ENCODE measurements around the gene DNM2. TPM values are rescaled to one million over a fixed set of nuclear protein-coding genes. Genes with fewer than 3 reads are reported as not detected.
A peak's percentile ranks its signal among the peaks of the same experiment; 100 is the strongest.

Gene DNM2
- total RNA-seq, 4 donors from 2014 or later = 182 to 245 (median 218) TPM

DNA sequence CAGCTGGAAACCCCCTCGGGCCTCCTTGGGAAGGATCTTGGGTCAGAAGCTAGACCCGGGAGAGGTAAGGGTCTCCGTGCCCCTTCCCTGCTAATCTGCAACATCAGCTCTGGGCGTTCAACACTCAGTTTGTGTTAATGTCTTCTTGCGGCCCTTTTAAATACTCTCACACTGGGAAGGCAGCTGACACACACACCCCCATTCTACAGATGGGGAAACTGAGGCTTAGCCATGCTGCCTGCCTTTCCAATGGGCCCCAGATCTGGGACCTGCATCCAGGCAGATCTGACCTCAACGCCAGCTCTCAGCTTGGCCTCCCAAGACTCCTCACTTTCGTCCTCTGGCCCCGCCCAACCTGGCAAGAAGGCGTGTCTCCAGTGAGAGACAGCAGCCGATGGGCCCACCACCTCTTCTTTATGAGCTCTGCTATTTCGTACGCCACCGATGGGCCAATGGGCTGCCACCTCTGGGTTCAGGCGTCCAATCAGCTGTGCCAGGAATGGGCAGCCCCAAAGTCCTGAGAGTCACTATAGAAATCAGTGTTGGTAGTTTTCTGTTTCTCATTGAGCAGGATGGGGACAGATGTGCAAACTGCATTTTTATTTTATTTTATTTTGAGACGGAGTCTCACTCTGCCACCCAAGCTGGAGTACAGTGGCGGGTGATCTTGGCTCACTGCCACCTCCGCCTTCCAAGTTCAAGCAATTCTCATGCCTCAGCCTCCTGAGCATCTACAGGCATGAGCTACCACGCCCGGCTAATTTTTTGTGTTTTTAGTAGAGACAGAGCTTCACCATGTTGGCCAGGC lies 43.8 kb downstream of the DNM2 start:
- intact Hi-C loops (cut with DNase I; ENCODE audit: low total_unique reads) = no loop called here
- WGBS, 2 donors = 75 to 80% methylated on average over 19 of the region's 19 CpGs
- TF ChIP-seq, protein P1, sequence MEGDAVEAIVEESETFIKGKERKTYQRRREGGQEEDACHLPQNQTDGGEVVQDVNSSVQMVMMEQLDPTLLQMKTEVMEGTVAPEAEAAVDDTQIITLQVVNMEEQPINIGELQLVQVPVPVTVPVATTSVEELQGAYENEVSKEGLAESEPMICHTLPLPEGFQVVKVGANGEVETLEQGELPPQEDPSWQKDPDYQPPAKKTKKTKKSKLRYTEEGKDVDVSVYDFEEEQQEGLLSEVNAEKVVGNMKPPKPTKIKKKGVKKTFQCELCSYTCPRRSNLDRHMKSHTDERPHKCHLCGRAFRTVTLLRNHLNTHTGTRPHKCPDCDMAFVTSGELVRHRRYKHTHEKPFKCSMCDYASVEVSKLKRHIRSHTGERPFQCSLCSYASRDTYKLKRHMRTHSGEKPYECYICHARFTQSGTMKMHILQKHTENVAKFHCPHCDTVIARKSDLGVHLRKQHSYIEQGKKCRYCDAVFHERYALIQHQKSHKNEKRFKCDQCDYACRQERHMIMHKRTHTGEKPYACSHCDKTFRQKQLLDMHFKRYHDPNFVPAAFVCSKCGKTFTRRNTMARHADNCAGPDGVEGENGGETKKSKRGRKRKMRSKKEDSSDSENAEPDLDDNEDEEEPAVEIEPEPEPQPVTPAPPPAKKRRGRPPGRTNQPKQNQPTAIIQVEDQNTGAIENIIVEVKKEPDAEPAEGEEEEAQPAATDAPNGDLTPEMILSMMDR (IDR thresholded peaks at IDR 0.05) = no peak
- no peak for TF ChIP-seq POLR2A (IDR thresholded peaks at IDR 0.05)
- no peak overlapping the region for H3K4me3 ChIP-seq (ENCODE audit: low read depth, poor library complexity, severe bottlenecking)
- no peak for DNase-seq (ENCODE audit: low spot score in 2 of 2)

DNA sequence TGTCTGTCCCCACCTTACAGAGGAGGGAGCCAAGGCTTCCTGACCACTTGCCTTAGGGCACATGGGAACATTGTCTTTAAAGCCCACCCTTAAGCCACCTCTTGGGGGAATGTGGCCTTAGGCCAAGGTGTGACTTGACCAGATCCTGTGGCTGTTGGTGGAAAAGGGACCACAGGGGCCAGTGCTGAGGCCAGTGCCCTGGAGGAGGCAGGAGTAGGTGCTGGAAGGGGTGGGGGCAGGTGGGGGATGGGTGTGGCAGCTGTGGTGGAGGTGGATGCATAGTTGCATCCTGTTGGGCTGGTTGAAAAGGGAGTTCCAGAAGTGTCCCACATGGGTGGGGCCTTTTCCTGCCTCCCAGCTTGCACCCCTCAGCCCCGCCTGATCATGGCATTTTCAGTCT lies 44.8 kb downstream of the DNM2 start:
- WGBS, 2 donors = 44 to 52% methylated on average over 1 of the region's 1 CpG
- intact Hi-C loops (cut with DNase I; ENCODE audit: low total_unique reads) = no loop called here
- DNase-seq (ENCODE audit: low spot score in 2 of 2) = no peak
- H3K4me3 ChIP-seq (ENCODE audit: low read depth, poor library complexity, severe bottlenecking) = no peak overlapping the region
- TF ChIP-seq POLR2A (IDR thresholded peaks at IDR 0.05) = no peak
- TF ChIP-seq, protein P1 (IDR thresholded peaks at IDR 0.05) = no peak

DNA sequence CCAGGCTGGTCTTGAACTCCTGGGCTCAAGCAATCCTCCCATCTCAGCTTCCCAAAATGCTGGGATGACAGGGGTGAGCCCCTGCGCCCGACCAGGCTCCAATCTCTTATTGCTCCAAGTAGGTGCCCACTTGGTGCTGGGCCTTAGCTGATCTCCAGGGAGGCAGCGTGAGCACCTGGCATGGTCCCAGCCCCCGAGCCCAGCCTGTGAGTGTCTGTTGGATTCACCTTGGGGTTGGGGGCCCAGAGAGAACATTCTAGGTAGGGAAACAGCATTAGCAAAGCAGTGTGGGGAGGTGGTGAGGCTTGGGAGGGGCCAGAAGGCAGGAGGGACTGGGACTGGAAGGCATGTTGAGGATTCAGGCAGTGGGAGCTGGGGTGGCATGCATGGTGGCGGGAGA lies 45.5 kb downstream of the DNM2 start:
- TF ChIP-seq, protein P1 (IDR thresholded peaks at IDR 0.05) = no peak
- TF ChIP-seq POLR2A (IDR thresholded peaks at IDR 0.05) = no peak
- no peak overlapping the region for H3K4me3 ChIP-seq (ENCODE audit: low read depth, poor library complexity, severe bottlenecking)
- DNase-seq (ENCODE audit: low spot score in 2 of 2) = no peak
- 70 to 71% methylated on average over 5 of the region's 5 CpGs for WGBS, 2 donors
- intact Hi-C loops (cut with DNase I; ENCODE audit: low total_unique reads) = no loop called here

DNA sequence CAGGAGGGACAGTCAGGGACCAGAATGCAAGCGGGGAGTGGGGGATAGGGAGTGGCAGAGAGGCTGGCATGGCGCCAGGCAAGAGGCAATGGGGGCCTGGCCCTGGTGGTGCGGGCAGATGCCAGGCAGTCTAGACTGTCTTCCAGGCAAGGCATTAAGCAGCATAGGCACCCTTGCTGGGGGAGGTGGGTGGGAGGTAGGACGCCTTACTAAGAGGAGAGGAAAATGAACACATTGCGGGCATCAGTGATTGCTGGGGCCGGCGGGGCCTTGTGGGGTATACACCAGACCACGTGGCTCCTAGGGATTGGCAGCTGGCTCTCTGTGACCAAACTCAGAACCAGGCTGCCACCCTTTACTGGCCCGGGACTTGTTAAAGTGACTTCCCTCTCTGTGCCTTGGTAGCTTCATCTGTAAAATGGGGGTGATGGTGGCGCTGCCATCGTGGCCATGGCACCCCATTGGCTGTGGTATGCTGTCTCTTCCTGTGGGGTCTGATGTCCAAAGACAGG lies 46.0 kb downstream of the DNM2 start:
- intact Hi-C loops (cut with DNase I; ENCODE audit: low total_unique reads) = no loop called here
- no peak for TF ChIP-seq POLR2A (IDR thresholded peaks at IDR 0.05)
- TF ChIP-seq, protein P1 (IDR thresholded peaks at IDR 0.05) = no peak
- WGBS, 2 donors = 70 to 73% methylated on average over 11 of the region's 11 CpGs

DNA sequence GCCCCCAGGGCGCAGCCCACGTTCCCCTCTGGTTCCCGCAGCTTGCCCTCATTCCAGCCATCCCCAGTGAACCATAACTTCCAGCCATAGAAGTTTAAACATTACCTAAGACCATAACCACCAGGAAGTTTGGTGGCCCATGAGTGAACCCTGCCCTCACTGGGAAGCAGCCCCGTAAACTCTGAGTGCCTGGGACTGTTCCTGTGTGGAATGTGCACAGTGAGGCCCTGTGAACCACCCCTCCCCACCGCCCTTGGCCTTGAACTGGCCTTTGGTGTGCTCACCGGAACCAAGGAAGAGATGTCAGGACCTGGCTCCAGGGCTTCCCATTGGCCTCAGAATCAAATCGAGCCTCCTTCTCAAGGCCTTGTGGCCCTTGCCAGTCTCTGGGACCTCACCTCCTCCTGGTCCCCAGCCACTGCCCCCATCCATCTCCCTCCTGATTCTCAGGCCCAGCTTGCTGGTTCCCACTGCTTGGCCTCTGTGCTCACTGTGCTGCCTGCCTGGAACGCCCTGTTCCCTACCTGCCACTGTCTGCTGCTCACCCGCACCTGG lies 46.5 kb downstream of the DNM2 start:
- intact Hi-C loops (cut with DNase I; ENCODE audit: low total_unique reads) = no loop called here
- 93 to 94% methylated on average over 9 of the region's 9 CpGs for WGBS, 2 donors

More for the DNA sequence above, 46.0 kb downstream of the DNM2 start:
- no peak overlapping the region for H3K4me3 ChIP-seq (ENCODE audit: low read depth, poor library complexity, severe bottlenecking)
- DNase-seq (ENCODE audit: low spot score in 2 of 2) = no peak

More for the DNA sequence above, 46.5 kb downstream of the DNM2 start:
- TF ChIP-seq POLR2A (IDR thresholded peaks at IDR 0.05) = no peak
- TF ChIP-seq, protein P1 (IDR thresholded peaks at IDR 0.05) = peak in 1 of 3 donors; percentile 100
- DNase-seq (ENCODE audit: low spot score in 2 of 2) = no peak
- no peak overlapping the region for H3K4me3 ChIP-seq (ENCODE audit: low read depth, poor library complexity, severe bottlenecking)

Measured in lower leg skin (tissue), 4 donors.